ENCODE data around the gene COA3.

Gene COA3

DNA sequence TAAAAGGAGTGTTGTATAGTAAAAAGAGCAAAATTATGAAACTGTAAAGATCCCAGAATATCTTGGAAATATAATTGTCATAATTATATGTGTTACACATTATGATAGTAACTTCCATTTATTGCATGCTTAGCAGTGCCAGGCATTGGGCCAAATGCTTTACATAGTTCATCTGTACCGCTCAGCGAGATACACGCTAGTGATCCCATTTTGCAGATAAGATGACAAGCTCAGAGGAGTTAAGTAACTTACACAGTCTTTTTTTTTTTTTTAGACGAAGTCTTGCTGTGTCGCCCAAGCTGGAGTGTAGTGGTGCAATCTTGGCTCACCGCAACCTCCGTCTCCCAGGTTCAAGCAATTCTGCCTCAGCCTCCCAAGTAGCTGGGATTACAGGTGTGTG, 46.9 kb downstream of the COA3 start:
- no peak for DNase-seq (ENCODE audit: extremely low read depth, low read depth)
- H3K4me3 ChIP-seq (replicated peaks; ENCODE audit: low read depth, low read length): no peak overlapping the region
- TF ChIP-seq, protein P1, sequence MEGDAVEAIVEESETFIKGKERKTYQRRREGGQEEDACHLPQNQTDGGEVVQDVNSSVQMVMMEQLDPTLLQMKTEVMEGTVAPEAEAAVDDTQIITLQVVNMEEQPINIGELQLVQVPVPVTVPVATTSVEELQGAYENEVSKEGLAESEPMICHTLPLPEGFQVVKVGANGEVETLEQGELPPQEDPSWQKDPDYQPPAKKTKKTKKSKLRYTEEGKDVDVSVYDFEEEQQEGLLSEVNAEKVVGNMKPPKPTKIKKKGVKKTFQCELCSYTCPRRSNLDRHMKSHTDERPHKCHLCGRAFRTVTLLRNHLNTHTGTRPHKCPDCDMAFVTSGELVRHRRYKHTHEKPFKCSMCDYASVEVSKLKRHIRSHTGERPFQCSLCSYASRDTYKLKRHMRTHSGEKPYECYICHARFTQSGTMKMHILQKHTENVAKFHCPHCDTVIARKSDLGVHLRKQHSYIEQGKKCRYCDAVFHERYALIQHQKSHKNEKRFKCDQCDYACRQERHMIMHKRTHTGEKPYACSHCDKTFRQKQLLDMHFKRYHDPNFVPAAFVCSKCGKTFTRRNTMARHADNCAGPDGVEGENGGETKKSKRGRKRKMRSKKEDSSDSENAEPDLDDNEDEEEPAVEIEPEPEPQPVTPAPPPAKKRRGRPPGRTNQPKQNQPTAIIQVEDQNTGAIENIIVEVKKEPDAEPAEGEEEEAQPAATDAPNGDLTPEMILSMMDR (IDR thresholded peaks at IDR 0.05; ENCODE audit: low read depth, low read length, missing control alignments): no peak

DNA sequence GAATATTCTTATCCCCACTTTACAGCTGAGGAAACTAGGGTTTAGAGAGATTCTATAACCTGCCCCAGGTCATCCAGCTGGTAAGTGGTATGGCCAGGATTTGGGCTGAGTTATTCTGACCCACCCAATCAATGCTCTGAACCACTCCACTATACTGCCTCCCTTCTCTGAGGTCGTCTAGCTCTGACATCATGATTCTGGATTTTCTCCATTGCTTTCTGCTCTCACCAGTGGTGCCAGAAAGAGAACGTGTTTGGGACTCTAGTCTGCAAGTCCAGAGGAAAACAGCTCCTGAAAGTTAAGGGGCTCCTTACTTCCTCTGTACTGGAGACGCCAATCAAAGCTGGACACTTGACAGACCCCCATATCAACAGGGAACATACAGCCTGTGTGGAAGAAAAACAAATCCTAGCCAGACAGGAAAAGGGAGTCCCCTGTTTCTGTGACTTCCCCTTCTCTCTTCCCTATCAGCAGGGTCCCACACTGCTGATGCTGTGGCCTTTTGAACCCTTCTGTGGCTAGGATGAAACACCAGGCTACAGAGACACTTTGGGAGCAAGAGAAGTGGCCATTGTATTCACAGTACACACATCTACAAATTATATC, 47.7 kb downstream of the COA3 start:
- no peak for DNase-seq (ENCODE audit: extremely low read depth, low read depth)
- H3K4me3 ChIP-seq (replicated peaks; ENCODE audit: low read depth, low read length): no peak overlapping the region
- TF ChIP-seq, protein P1 (IDR thresholded peaks at IDR 0.05; ENCODE audit: low read depth, low read length, missing control alignments): no peak

DNA sequence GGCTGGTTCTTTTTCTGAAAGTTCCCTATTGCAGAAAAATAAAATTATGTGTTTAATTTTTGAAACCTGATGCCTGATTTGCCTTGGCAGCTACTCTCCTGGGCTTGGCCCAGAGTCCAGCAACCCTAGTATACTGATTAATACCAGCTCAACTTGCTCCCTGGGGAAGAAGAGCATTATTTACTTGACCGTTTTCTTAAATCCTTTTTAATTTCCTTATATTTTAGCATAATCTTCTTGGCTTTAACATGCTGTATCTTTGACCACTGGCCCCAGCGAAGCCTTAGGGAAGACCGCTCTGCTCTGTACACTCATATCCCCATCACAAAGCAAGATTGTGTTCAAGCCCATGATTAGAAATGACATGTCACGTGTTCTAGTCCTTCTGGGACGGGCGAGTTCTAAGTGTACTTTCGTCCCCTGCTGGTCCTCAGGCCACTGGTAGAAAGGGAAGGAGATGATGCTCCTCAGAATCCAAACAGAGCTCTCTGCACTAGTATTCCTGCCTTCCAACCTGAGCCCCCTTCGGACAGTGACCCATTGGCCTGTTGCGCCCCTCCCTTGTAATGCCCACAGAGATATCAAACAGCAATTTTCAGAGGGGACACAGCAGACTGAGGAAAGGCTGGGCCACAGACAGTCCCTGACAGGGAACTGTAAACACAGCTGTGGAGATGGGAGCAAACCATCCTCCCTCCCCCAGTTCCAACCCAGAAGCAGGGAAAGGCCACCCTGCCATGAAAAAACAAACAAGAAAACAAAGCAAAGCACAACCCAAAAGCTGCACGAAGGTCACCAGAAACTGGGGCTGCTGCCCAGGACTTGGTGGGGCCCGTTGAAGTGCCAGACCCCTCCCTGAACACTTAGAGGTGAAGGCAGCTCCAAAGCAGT, 49.4 kb downstream of the COA3 start:
- TF ChIP-seq, protein P1 (IDR thresholded peaks at IDR 0.05; ENCODE audit: low read depth, low read length, missing control alignments): no peak
- no peak overlapping the region for H3K4me3 ChIP-seq (replicated peaks; ENCODE audit: low read depth, low read length)
- no peak for DNase-seq (ENCODE audit: extremely low read depth, low read depth)

DNA sequence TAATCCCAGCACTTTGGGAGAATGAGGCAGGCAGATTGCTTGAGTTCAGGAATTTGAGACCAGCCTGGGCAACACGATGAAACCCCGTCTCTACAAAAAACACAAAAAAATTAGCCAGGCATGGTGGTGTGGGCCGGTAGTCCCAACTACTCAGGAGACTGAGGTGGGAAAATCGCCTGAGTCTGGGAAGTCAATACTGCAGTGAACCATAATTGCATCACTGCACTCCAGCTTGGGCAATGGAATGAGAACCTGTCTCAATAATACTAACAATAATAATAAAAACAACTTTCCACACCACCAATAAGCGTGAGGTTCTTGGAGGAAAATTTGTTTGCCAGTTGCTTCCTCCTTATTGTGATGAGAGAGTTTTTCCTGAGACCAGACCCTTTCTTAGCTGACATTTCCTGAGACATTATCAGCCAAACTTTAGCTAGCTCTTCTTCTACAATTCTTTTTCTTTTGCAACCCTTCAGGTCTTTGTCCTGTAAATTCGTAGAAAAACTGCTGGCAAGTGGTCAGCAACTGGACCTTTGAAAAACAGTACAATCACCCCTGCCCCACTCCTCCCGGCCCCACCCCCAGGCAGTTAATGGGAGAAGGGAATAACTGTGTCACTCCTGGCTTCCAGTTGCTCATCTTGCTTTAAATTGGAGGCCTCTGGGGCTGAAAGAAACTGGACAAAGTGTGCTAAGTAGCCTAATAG, 50.1 kb downstream of the COA3 start:
- no peak overlapping the region for H3K4me3 ChIP-seq (replicated peaks; ENCODE audit: low read depth, low read length)
- TF ChIP-seq, protein P1 (IDR thresholded peaks at IDR 0.05; ENCODE audit: low read depth, low read length, missing control alignments): no peak

More for the DNA sequence above, 50.1 kb downstream of the COA3 start:
- no peak for DNase-seq (ENCODE audit: extremely low read depth, low read depth)

Measured in HFF-Myc (cell line).